Lung (tissue), 12 donors: Measurements from ENCODE around the gene MAPK4. TPM values are rescaled to one million over a fixed set of nuclear protein-coding genes. Genes with fewer than 3 reads are reported as not detected.

Experiments used
- ATAC-seq: fragments of 200-7000 bp; cut with Tn5 transposase; one replicate; pipeline ENCODE4 v1.9.1; 2020; ENCODE audit warnings: moderate number of reproducible peaks; ENCODE audit not compliant: insufficient read depth, low FRiP score
- DNase-seq, 3 donors: peaks; one replicate each; pipeline ENCODE4 v3.0.0-alpha.2; 2013 to 2017
- H3K27ac ChIP-seq, 2 donors: one replicate each; pipeline ENCODE4 v1.5.1; 2013; ENCODE audit warnings: mild to moderate bottlenecking in 2 of 2, moderate library complexity in 2 of 2, control low read depth in 1 of 2, inconsistent platforms in 1 of 2, low read depth in 1 of 2, low read length in 1 of 2
- H3K27me3 ChIP-seq, 3 donors: one replicate each; pipeline ENCODE4 v1.5.1; 2013; ENCODE audit warnings: low read length in 2 of 3; ENCODE audit not compliant: control insufficient read depth in 3 of 3, insufficient read depth in 3 of 3
- H3K36me3 ChIP-seq, 4 donors: one replicate each; pipeline ENCODE4 v1.5.1; 2013; ENCODE audit warnings: low read length in 4 of 4, mild to moderate bottlenecking in 1 of 4, moderate library complexity in 1 of 4; ENCODE audit not compliant: control insufficient read depth in 4 of 4, insufficient read depth in 4 of 4
- H3K4me1 ChIP-seq, 5 donors: one replicate each; pipeline ENCODE4 v1.5.1; 2013; ENCODE audit warnings: low read length in 5 of 5, mild to moderate bottlenecking in 2 of 5, moderate library complexity in 1 of 5; ENCODE audit not compliant: control insufficient read depth in 5 of 5, insufficient read depth in 5 of 5
- H3K4me3 ChIP-seq: one replicate; pipeline ENCODE4 v1.5.1; 2013; ENCODE audit warnings: mild to moderate bottlenecking, control low read depth, moderate library complexity
- H3K9ac ChIP-seq, 2 donors: one replicate each; pipeline ENCODE4 v1.5.1; 2013; ENCODE audit warnings: low read length in 2 of 2, control low read depth in 1 of 2; ENCODE audit not compliant: insufficient read depth in 1 of 2
- H3K9me3 ChIP-seq, 4 donors: one replicate each; pipeline ENCODE4 v1.5.1; 2013; ENCODE audit warnings: low read length in 3 of 4, mild to moderate bottlenecking in 1 of 4, moderate library complexity in 1 of 4; ENCODE audit not compliant: control insufficient read depth in 4 of 4, insufficient read depth in 3 of 4
- CTCF ChIP-seq: IDR thresholded peaks from 2 replicates; pipeline ENCODE4 v1.5.1; 2012; ENCODE audit warnings: mild to moderate bottlenecking; ENCODE audit errors: control extremely low read depth, extremely low read depth
- WGBS, 2 donors: extraction: QIAGEN DNeasy Blood & Tissue Kit; methylation state at CpG; one replicate each; pipeline ENCODE4 v1.1.7; 2013; 5-methylcytosine and 5-hydroxymethylcytosine counted together
- polyA plus RNA-seq, 2 donors: library from polyadenylated mRNA; stranded (reverse); fragments of 200-250 nt; gene quantifications; one replicate each; pipeline ENCODE4 v1.2.1, GENCODE V29; 2013
- total RNA-seq, 2 donors: library from RNA; depleted of rRNA in 1 of 2; stranded (reverse); fragments of >200 nt in 1 of 2; gene quantifications; one replicate each; pipeline ENCODE4 v1.2.1, GENCODE V29; 2014 to 2021
- donor health status: control.
- donor health status: control.
- donor health status: Bipolar disorder and iron deficiency.
- donor health status: healthy.
- donor health status: DM: yes; HTN: yes; CAD: no.

Gene MAPK4
- total and polyA plus RNA-seq, 4 donors: 1.8 to 10.7 (median 3.9) TPM

- no peak overlapping the region for H3K4me3 ChIP-seq
- no peak overlapping the region for H3K27ac ChIP-seq
- DNase-seq (no peak), ATAC-seq (no peak)
- H3K4me1 ChIP-seq: peaks cover 0 to 14% (median 0%) of the 10 kb centered on the region in 5 donors
- no peaks in the 10 kb centered on the region for H3K9me3 ChIP-seq
- no peak overlapping the region for H3K9ac ChIP-seq
- no peak for TF ChIP-seq CTCF
- no peaks in the 10 kb centered on the region for H3K36me3 ChIP-seq
- H3K27me3 ChIP-seq: no peaks in the 10 kb centered on the region
- 88 to 90% methylated on average over 9 of the region's 9 CpGs for WGBS, 2 donors
These were observed 170.1 kb downstream of the MAPK4 start for GRCh38 chr18:50729986-50730385.

- H3K4me1 ChIP-seq: no peaks in the 10 kb centered on the region
- no peak overlapping the region for H3K9ac ChIP-seq
- peaks cover 0 to 2% (median 0%) of the 10 kb centered on the region in 4 donors for H3K9me3 ChIP-seq
- H3K36me3 ChIP-seq: no peaks in the 10 kb centered on the region
- no peak for TF ChIP-seq CTCF
- H3K27me3 ChIP-seq: no peaks in the 10 kb centered on the region
- no peak overlapping the region for H3K4me3 ChIP-seq
- DNase-seq: no peak
- 63 to 69% methylated on average over 8 of the region's 8 CpGs for WGBS, 2 donors
- H3K27ac ChIP-seq: no peak overlapping the region
- ATAC-seq: no peak
These were observed 174.5 kb downstream of the MAPK4 start for GRCh38 chr18:50734342-50734741.

- no peak overlapping the region for H3K9ac ChIP-seq
- no peaks in the 10 kb centered on the region for H3K36me3 ChIP-seq
- no peaks in the 10 kb centered on the region for H3K27me3 ChIP-seq
- no peak overlapping the region for H3K4me3 ChIP-seq
- no peaks in the 10 kb centered on the region for H3K4me1 ChIP-seq
- ATAC-seq: no peak
- H3K9me3 ChIP-seq: peaks cover 0 to 2% (median 0%) of the 10 kb centered on the region in 4 donors
- 80 to 88% methylated on average over 5 of the region's 5 CpGs for WGBS, 2 donors
- no peak overlapping the region for H3K27ac ChIP-seq
- no peak for TF ChIP-seq CTCF
- DNase-seq: no peak
These were observed 175.0 kb downstream of the MAPK4 start for GRCh38 chr18:50734886-50735285.

- no peak for TF ChIP-seq CTCF
- no peak overlapping the region for H3K4me3 ChIP-seq
- peaks cover 0 to 3% (median 0%) of the 10 kb centered on the region in 4 donors for H3K9me3 ChIP-seq
- DNase-seq (no peak), ATAC-seq (no peak)
- WGBS, 2 donors: 53 to 63% methylated on average over 3 of the region's 3 CpGs
- no peaks in the 10 kb centered on the region for H3K36me3 ChIP-seq
- no peak overlapping the region for H3K27ac ChIP-seq
- H3K9ac ChIP-seq: no peak overlapping the region
- H3K4me1 ChIP-seq: no peaks in the 10 kb centered on the region
- no peaks in the 10 kb centered on the region for H3K27me3 ChIP-seq
These were observed 177.2 kb downstream of the MAPK4 start for GRCh38 chr18:50737127-50737526.
